ENCODE results near the gene CER1.

DNA sequence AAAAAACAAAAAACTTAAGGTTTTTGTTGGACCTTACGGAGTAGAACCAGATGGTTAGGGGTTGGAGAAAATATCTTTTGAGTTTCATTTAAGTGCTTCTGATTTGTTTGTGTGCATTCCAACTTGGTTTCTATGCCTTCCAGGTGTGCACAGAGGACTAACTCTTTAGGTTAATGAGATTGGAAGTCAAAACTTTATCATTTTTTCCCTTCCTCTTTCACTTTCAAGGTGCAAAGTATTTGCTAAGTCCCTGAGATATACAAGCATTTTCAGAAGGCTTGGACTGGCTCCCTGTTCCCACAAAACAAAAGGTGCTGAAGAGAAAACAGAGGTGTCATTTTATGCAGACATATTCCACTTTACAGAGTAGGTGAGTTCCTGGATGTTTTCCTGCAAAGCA, 30.3 kb upstream of the CER1 start:
- no peak for TF ChIP-seq POLR2AphosphoS5 (IDR thresholded peaks at IDR 0.05)
- TF ChIP-seq, protein P1, sequence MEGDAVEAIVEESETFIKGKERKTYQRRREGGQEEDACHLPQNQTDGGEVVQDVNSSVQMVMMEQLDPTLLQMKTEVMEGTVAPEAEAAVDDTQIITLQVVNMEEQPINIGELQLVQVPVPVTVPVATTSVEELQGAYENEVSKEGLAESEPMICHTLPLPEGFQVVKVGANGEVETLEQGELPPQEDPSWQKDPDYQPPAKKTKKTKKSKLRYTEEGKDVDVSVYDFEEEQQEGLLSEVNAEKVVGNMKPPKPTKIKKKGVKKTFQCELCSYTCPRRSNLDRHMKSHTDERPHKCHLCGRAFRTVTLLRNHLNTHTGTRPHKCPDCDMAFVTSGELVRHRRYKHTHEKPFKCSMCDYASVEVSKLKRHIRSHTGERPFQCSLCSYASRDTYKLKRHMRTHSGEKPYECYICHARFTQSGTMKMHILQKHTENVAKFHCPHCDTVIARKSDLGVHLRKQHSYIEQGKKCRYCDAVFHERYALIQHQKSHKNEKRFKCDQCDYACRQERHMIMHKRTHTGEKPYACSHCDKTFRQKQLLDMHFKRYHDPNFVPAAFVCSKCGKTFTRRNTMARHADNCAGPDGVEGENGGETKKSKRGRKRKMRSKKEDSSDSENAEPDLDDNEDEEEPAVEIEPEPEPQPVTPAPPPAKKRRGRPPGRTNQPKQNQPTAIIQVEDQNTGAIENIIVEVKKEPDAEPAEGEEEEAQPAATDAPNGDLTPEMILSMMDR (IDR thresholded peaks at IDR 0.05), result no peak
- TF ChIP-seq POLR2A (IDR thresholded peaks at IDR 0.05), result no peak
- no peak for TF ChIP-seq EP300 (IDR thresholded peaks at IDR 0.05)

Measured in gastroesophageal sphincter (tissue), 3 donors.